Mesendoderm (in vitro differentiated cells): Measurements from ENCODE around the gene ABCC5.

ENCODE experiments used
- DNase-seq: peaks from one replicate; pipeline ENCODE4 v3.0.0; 2013
- H2AK5ac ChIP-seq: 2 replicates; pipeline ENCODE4 v1.6.1; 2013; ENCODE audit warnings: low read length, inconsistent platforms
- H2BK120ac ChIP-seq: 2 replicates; pipeline ENCODE4 v1.6.1; 2013; ENCODE audit warnings: low read depth, mild to moderate bottlenecking, low read length, moderate library complexity, mixed read lengths
- H2BK15ac ChIP-seq: replicated peaks from 2 replicates; pipeline ENCODE4 v1.6.1; 2013; ENCODE audit warnings: low read depth, mild to moderate bottlenecking, moderate library complexity
- H2BK5ac ChIP-seq: 2 replicates; pipeline ENCODE4 v1.6.1; 2013; ENCODE audit warnings: low read length, inconsistent platforms
- H3K18ac ChIP-seq: 2 replicates; pipeline ENCODE4 v1.6.1; 2013; ENCODE audit warnings: mild to moderate bottlenecking, low read length, mixed read lengths
- H3K23ac ChIP-seq: one replicate; pipeline ENCODE4 v1.6.1; 2013; ENCODE audit warnings: low read length
- H3K27ac ChIP-seq: 2 replicates; pipeline ENCODE4 v1.5.1; 2013; ENCODE audit warnings: low read depth, mild to moderate bottlenecking, inconsistent platforms, low read length, moderate library complexity
- H3K27me3 ChIP-seq: 2 replicates; pipeline ENCODE4 v1.6.1; 2013; ENCODE audit warnings: low read length, control low read depth, mild to moderate bottlenecking, inconsistent platforms; ENCODE audit not compliant: insufficient read depth, poor library complexity
- H3K36me3 ChIP-seq: 2 replicates; pipeline ENCODE4 v1.6.1; 2013; ENCODE audit warnings: low read length, inconsistent platforms; ENCODE audit not compliant: control insufficient read depth, insufficient read depth
- H3K4ac ChIP-seq: one replicate; pipeline ENCODE4 v1.6.1; 2013; ENCODE audit warnings: low read depth, mild to moderate bottlenecking, low read length, moderate library complexity
- H3K4me1 ChIP-seq: 2 replicates; pipeline ENCODE4 v1.6.1; 2013; ENCODE audit warnings: low read depth, low read length, inconsistent platforms; ENCODE audit not compliant: control insufficient read depth
- H3K4me2 ChIP-seq: 2 replicates; pipeline ENCODE4 v1.6.1; 2013; ENCODE audit warnings: low read length
- H3K4me3 ChIP-seq: 2 replicates; pipeline ENCODE4 v1.5.1; 2013; ENCODE audit warnings: mild to moderate bottlenecking, low read length
- H3K56ac ChIP-seq: one replicate; pipeline ENCODE4 v1.6.1; 2013; ENCODE audit warnings: low read length
- H3K79me1 ChIP-seq: 2 replicates; pipeline ENCODE4 v1.6.1; 2013; ENCODE audit warnings: low read length, inconsistent platforms
- H3K79me2 ChIP-seq: 2 replicates; pipeline ENCODE4 v1.6.1; 2013; ENCODE audit warnings: mild to moderate bottlenecking, low read length; ENCODE audit not compliant: control insufficient read depth, insufficient read depth
- H3K9ac ChIP-seq: 2 replicates; pipeline ENCODE4 v1.6.1; 2013; ENCODE audit warnings: low read length, inconsistent platforms
- H4K5ac ChIP-seq: one replicate; pipeline ENCODE4 v1.6.1; 2013; ENCODE audit warnings: low read length
- H4K8ac ChIP-seq: one replicate; pipeline ENCODE4 v1.6.1; 2013; ENCODE audit warnings: low read depth, mild to moderate bottlenecking, control low read depth, low read length, moderate library complexity
- WGBS: extraction: QIAGEN DNeasy Blood & Tissue Kit; methylation state at CpG from one replicate; pipeline ENCODE4 v1.1.7; 2013; ENCODE audit warnings: low lambda C conversion rate, missing lambda C conversion rate; ENCODE audit not compliant: insufficient coverage; ENCODE audit errors: extremely low coverage; 5-methylcytosine and 5-hydroxymethylcytosine counted together

The ABCC5 gene

GRCh38 chr3:183898028-183898431 lies 119.7 kb downstream of the ABCC5 start:
- Histone ChIP-seq H4K5ac (no peak overlapping the region), H2AK5ac (no peak overlapping the region), H3K9ac (no peak overlapping the region), H3K79me1 (no peaks in the 10 kb centered on the region), H3K56ac (no peak overlapping the region), H2BK120ac (no peak overlapping the region), H4K8ac (no peak overlapping the region), H3K27me3 (no peaks in the 10 kb centered on the region), H3K18ac (no peak overlapping the region), H2BK5ac (no peak overlapping the region), H2BK15ac (no peak overlapping the region), H3K36me3 (no peaks in the 10 kb centered on the region), H3K4me1 (no peaks in the 10 kb centered on the region), H3K4ac (no peak overlapping the region), H3K4me3 (no peak overlapping the region), H3K23ac (no peak overlapping the region), H3K79me2 (no peaks in the 10 kb centered on the region), H3K27ac (no peak overlapping the region), H3K4me2 (no peak overlapping the region)
- no CpG with 5 or more reads among the region's 11 CpGs for WGBS
- DNase-seq, result no peak

DNA sequence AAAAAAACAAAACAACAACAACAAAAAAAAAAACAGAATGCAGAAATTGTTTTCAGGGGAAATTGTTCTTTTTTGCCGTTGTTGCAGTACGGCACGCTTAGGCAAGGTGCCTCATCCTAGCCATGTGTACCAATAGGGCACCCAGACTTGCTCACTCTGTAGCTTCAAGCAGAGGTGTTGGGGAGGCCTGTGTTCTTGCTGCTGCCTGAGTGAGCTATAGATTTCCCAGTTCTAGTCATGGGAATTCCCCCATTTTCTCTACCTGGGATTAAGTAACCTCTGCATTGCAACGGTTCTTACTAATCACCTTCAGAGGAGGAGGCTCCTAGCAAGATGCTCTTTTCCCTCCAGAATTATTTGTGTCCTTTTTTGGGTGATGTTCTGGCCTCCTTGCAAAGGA lies 120.1 kb downstream of the ABCC5 start:
- no peak overlapping the region for H3K27ac ChIP-seq
- no peaks in the 10 kb centered on the region for H3K79me1 ChIP-seq
- no peaks in the 10 kb centered on the region for H3K79me2 ChIP-seq
- no peak for DNase-seq
- no peak overlapping the region for H3K9ac ChIP-seq
- no peak overlapping the region for H3K56ac ChIP-seq
- H2AK5ac ChIP-seq, result no peak overlapping the region
- no peak overlapping the region for H3K4me3 ChIP-seq
- H3K23ac ChIP-seq, result no peak overlapping the region
- WGBS, result no CpG with 5 or more reads among the region's 4 CpGs
- no peaks in the 10 kb centered on the region for H3K27me3 ChIP-seq
- H2BK120ac ChIP-seq, result no peak overlapping the region
- H4K8ac ChIP-seq, result no peak overlapping the region
- H3K18ac ChIP-seq, result no peak overlapping the region
- H4K5ac ChIP-seq, result no peak overlapping the region
- H2BK5ac ChIP-seq, result no peak overlapping the region
- H3K36me3 ChIP-seq, result no peaks in the 10 kb centered on the region
- H3K4me1 ChIP-seq, result no peaks in the 10 kb centered on the region
- no peak overlapping the region for H3K4me2 ChIP-seq
- no peak overlapping the region for H3K4ac ChIP-seq
- no peak overlapping the region for H2BK15ac ChIP-seq

GRCh38 chr3:183896610-183897009 lies 121.1 kb downstream of the ABCC5 start:
- no CpG with 5 or more reads among the region's 2 CpGs for WGBS
- no peak overlapping the region for H2BK15ac ChIP-seq
- no peak overlapping the region for H3K23ac ChIP-seq

GRCh38 chr3:183896184-183896583 lies 121.5 kb downstream of the ABCC5 start:
- Histone ChIP-seq H2AK5ac (no peak overlapping the region), H3K27me3 (no peaks in the 10 kb centered on the region), H3K79me1 (no peaks in the 10 kb centered on the region), H4K8ac (no peak overlapping the region), H3K18ac (no peak overlapping the region), H2BK120ac (no peak overlapping the region), H3K4me2 (no peak overlapping the region), H3K27ac (no peak overlapping the region), H3K23ac (no peak overlapping the region), H3K4ac (no peak overlapping the region), H2BK5ac (no peak overlapping the region), H3K4me3 (no peak overlapping the region), H3K9ac (no peak overlapping the region), H2BK15ac (no peak overlapping the region), H3K36me3 (no peaks in the 10 kb centered on the region), H3K79me2 (no peaks in the 10 kb centered on the region), H3K56ac (no peak overlapping the region), H3K4me1 (no peaks in the 10 kb centered on the region), H4K5ac (no peak overlapping the region)
- no peak for DNase-seq
- WGBS, result no CpG with 5 or more reads among the region's 3 CpGs

More at GRCh38 chr3:183896610-183897009, 121.1 kb downstream of the ABCC5 start:
- Histone ChIP-seq H3K9ac (no peak overlapping the region), H3K18ac (no peak overlapping the region), H3K4ac (no peak overlapping the region), H3K56ac (no peak overlapping the region), H4K8ac (no peak overlapping the region), H3K36me3 (no peaks in the 10 kb centered on the region), H4K5ac (no peak overlapping the region), H3K27ac (no peak overlapping the region), H2BK120ac (no peak overlapping the region), H3K4me2 (no peak overlapping the region), H3K4me3 (no peak overlapping the region), H3K79me1 (no peaks in the 10 kb centered on the region), H3K79me2 (no peaks in the 10 kb centered on the region), H3K4me1 (no peaks in the 10 kb centered on the region), H2BK5ac (no peak overlapping the region), H3K27me3 (no peaks in the 10 kb centered on the region), H2AK5ac (no peak overlapping the region)
- DNase-seq, result no peak

- Histone ChIP-seq H3K9ac (no peak overlapping the region), H3K18ac (no peak overlapping the region), H2AK5ac (no peak overlapping the region), H4K8ac (no peak overlapping the region), H3K4me1 (no peaks in the 10 kb centered on the region), H3K4me3 (no peak overlapping the region), H4K5ac (no peak overlapping the region), H3K79me1 (no peaks in the 10 kb centered on the region), H3K4me2 (no peak overlapping the region), H3K4ac (no peak overlapping the region), H3K79me2 (no peaks in the 10 kb centered on the region), H3K27me3 (no peaks in the 10 kb centered on the region), H2BK5ac (no peak overlapping the region), H3K56ac (no peak overlapping the region), H2BK15ac (no peak overlapping the region), H2BK120ac (no peak overlapping the region), H3K27ac (no peak overlapping the region), H3K23ac (no peak overlapping the region), H3K36me3 (no peaks in the 10 kb centered on the region)
- no peak for DNase-seq
- no CpG with 5 or more reads among the region's 6 CpGs for WGBS
Observed at GRCh38 chr3:183895774-183896173, 121.9 kb downstream of the ABCC5 start.

GRCh38 chr3:183895296-183895695 lies 122.4 kb downstream of the ABCC5 start:
- no peaks in the 10 kb centered on the region for H3K79me1 ChIP-seq
- no peak overlapping the region for H3K4me2 ChIP-seq
- no peak overlapping the region for H4K8ac ChIP-seq
- H4K5ac ChIP-seq, result no peak overlapping the region
- no peak overlapping the region for H3K23ac ChIP-seq
- no peaks in the 10 kb centered on the region for H3K79me2 ChIP-seq
- H2BK5ac ChIP-seq, result no peak overlapping the region
- DNase-seq, result peak; percentile 60
- no peak overlapping the region for H3K56ac ChIP-seq
- H3K9ac ChIP-seq, result no peak overlapping the region
- H3K4ac ChIP-seq, result no peak overlapping the region
- H3K27ac ChIP-seq, result no peak overlapping the region
- H3K27me3 ChIP-seq, result no peaks in the 10 kb centered on the region
- H2AK5ac ChIP-seq, result no peak overlapping the region
- no peak overlapping the region for H2BK120ac ChIP-seq
- no peak overlapping the region for H3K18ac ChIP-seq
- no CpG with 5 or more reads among the region's 5 CpGs for WGBS
- H3K4me3 ChIP-seq, result no peak overlapping the region
- H3K4me1 ChIP-seq, result no peaks in the 10 kb centered on the region
- H2BK15ac ChIP-seq, result no peak overlapping the region
- no peaks in the 10 kb centered on the region for H3K36me3 ChIP-seq
